ENCODE results near the gene PCDH9. TPM values are rescaled to one million over a fixed set of nuclear protein-coding genes. Genes with fewer than 3 reads are reported as not detected.

PCDH9 gene
- total RNA-seq, 6 donors from 2014 or later, result 3.1 to 19.4 (median 7.8) TPM

GRCh38 chr13:66915596-66916185, 314.4 kb downstream of the PCDH9 start:
- Histone ChIP-seq H3K27me3 (no peaks in the 10 kb centered on the region), H3K36me3 (no peaks in the 10 kb centered on the region), H3K4me1 (no peaks in the 10 kb centered on the region), H3K27ac (no peak overlapping the region), H3K4me3 (no peak overlapping the region), H3K9me3 (no peaks in the 10 kb centered on the region)
- DNase-seq (no peak), ATAC-seq (ENCODE audit: low FRiP score in 2 of 2) (no peak)
- WGBS, 2 donors, result 65 to 84% methylated on average over 1 of the region's 1 CpG
- TF ChIP-seq POLR2AphosphoS5 (IDR thresholded peaks at IDR 0.05) (no peak), POLR2A (IDR thresholded peaks at IDR 0.05) (no peak), EP300 (IDR thresholded peaks at IDR 0.05) (no peak), CTCF (IDR thresholded peaks at IDR 0.05) (no peak)

- DNase-seq (no peak), ATAC-seq (ENCODE audit: low FRiP score in 2 of 2) (no peak)
- no peak overlapping the region for H3K4me3 ChIP-seq
- no peaks in the 10 kb centered on the region for H3K36me3 ChIP-seq
- no peak overlapping the region for H3K27ac ChIP-seq
- H3K4me1 ChIP-seq, result no peaks in the 10 kb centered on the region
- no peaks in the 10 kb centered on the region for H3K9me3 ChIP-seq
- no peaks in the 10 kb centered on the region for H3K27me3 ChIP-seq
- 56 to 63% methylated on average over 4 of the region's 4 CpGs for WGBS, 2 donors
- TF ChIP-seq CTCF (IDR thresholded peaks at IDR 0.05) (no peak), POLR2A (IDR thresholded peaks at IDR 0.05) (no peak), EP300 (IDR thresholded peaks at IDR 0.05) (no peak), POLR2AphosphoS5 (IDR thresholded peaks at IDR 0.05) (no peak)
These were observed 316.0 kb downstream of the PCDH9 start for GRCh38 chr13:66914155-66914554.

- TF ChIP-seq CTCF (IDR thresholded peaks at IDR 0.05), result no peak
- TF ChIP-seq EP300 (IDR thresholded peaks at IDR 0.05), result no peak
- no peak for TF ChIP-seq POLR2A (IDR thresholded peaks at IDR 0.05)
- no peak for TF ChIP-seq POLR2AphosphoS5 (IDR thresholded peaks at IDR 0.05)
- H3K36me3 ChIP-seq, result no peaks in the 10 kb centered on the region
- no peaks in the 10 kb centered on the region for H3K4me1 ChIP-seq
- H3K27ac ChIP-seq, result no peak overlapping the region
- no peaks in the 10 kb centered on the region for H3K27me3 ChIP-seq
- no peaks in the 10 kb centered on the region for H3K9me3 ChIP-seq
- WGBS, 2 donors, result 85 to 96% methylated on average over 4 of the region's 4 CpGs
- H3K4me3 ChIP-seq, result no peak overlapping the region
- ATAC-seq (ENCODE audit: low FRiP score in 2 of 2), result no peak
- DNase-seq, result no peak
These were observed 318.7 kb downstream of the PCDH9 start for GRCh38 chr13:66911411-66911939.

GRCh38 chr13:66899955-66900354, 330.2 kb downstream of the PCDH9 start:
- 73 to 86% methylated on average over 3 of the region's 3 CpGs for WGBS, 2 donors
- no peaks in the 10 kb centered on the region for H3K4me1 ChIP-seq
- no peak for TF ChIP-seq EP300 (IDR thresholded peaks at IDR 0.05)
- no peak for TF ChIP-seq CTCF (IDR thresholded peaks at IDR 0.05)
- H3K27me3 ChIP-seq, result no peaks in the 10 kb centered on the region
- no peak for DNase-seq
- H3K27ac ChIP-seq, result no peak overlapping the region
- no peak overlapping the region for H3K4me3 ChIP-seq
- no peaks in the 10 kb centered on the region for H3K9me3 ChIP-seq
- H3K36me3 ChIP-seq, result no peaks in the 10 kb centered on the region
- no peak for ATAC-seq (ENCODE audit: low FRiP score in 2 of 2)

- no peak overlapping the region for H3K4me3 ChIP-seq
- ATAC-seq (ENCODE audit: low FRiP score in 2 of 2) (no peak), DNase-seq (no peak)
- no peaks in the 10 kb centered on the region for H3K9me3 ChIP-seq
- 33 to 77% methylated on average over 1 of the region's 1 CpG for WGBS, 2 donors
- no peaks in the 10 kb centered on the region for H3K36me3 ChIP-seq
- TF ChIP-seq POLR2A (IDR thresholded peaks at IDR 0.05) (no peak), POLR2AphosphoS5 (IDR thresholded peaks at IDR 0.05) (no peak), EP300 (IDR thresholded peaks at IDR 0.05) (no peak), CTCF (IDR thresholded peaks at IDR 0.05) (no peak)
- no peaks in the 10 kb centered on the region for H3K27me3 ChIP-seq
- no peak overlapping the region for H3K27ac ChIP-seq
- no peaks in the 10 kb centered on the region for H3K4me1 ChIP-seq
These were observed 333.2 kb downstream of the PCDH9 start for GRCh38 chr13:66896933-66897332.

All from upper lobe of left lung (tissue), 6 donors.